Mucosa of rectum (tissue), 2 donors: ENCODE results near the gene LTA4H.

Experiments
- H3K27ac ChIP-seq, 2 donors: one replicate each; pipeline ENCODE4 v1.7.0; 2013; ENCODE audit warnings: inconsistent platforms in 2 of 2, low read depth in 2 of 2, low read length in 2 of 2
- H3K27me3 ChIP-seq, 2 donors: one replicate each; pipeline ENCODE4 v1.7.0; 2013; ENCODE audit warnings: low read length in 2 of 2; ENCODE audit not compliant: control insufficient read depth in 2 of 2, insufficient read depth in 2 of 2
- H3K36me3 ChIP-seq, 2 donors: one replicate each; pipeline ENCODE4 v1.7.0; 2013; ENCODE audit warnings: low read length in 2 of 2; ENCODE audit not compliant: control insufficient read depth in 2 of 2, insufficient read depth in 2 of 2
- H3K4me1 ChIP-seq, 2 donors: one replicate each; pipeline ENCODE4 v1.7.0; 2013; ENCODE audit warnings: low read length in 2 of 2, mild to moderate bottlenecking in 1 of 2; ENCODE audit not compliant: control insufficient read depth in 2 of 2, insufficient read depth in 2 of 2
- H3K4me3 ChIP-seq, 2 donors: one replicate each; pipeline ENCODE4 v1.7.0; 2013; ENCODE audit warnings: low read length in 2 of 2
- H3K9ac ChIP-seq, 2 donors: one replicate each; pipeline ENCODE4 v1.7.0; 2013; ENCODE audit warnings: low read length in 2 of 2, low read depth in 1 of 2, mild to moderate bottlenecking in 1 of 2
- H3K9me3 ChIP-seq, 2 donors: one replicate each; pipeline ENCODE4 v1.7.0; 2013; ENCODE audit warnings: low read length in 2 of 2; ENCODE audit not compliant: control insufficient read depth in 2 of 2
- donor health status: healthy.
- donor health status: Normal muscosa, but diverticular disease.

The LTA4H gene

DNA sequence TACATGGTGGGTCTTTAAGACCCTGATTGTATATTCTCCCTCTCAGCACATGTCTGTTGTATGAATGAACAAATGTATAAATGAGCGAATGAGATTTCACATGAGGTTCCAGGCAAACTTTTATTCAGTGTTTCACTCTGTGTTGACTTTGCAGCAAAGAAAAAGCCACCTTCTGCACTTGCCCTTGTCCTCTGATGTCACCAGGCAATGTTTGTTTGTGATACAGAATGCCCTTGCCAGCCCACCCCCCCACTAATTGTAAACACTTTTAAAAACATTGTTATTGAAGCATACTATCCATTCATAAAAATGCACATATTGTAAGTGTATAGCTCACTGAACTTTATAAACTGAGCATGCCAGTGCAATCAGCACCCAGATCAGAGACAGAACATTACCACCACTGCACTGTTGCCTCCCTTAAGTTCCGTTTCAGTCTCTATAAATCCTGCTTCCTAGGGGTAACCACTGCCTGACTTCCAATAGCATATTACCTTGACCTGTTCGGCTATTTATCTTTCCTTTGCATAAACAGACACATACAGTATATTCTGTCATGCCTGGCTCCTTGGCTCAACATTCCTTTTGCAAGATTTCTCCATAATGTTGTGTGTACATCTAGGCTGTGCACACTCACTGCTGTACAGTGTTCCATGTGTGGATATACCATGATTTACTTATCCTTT lies 11.3 kb upstream of the LTA4H start:
- H3K27ac ChIP-seq: peak overlapping the region; percentile 53 to 61

DNA sequence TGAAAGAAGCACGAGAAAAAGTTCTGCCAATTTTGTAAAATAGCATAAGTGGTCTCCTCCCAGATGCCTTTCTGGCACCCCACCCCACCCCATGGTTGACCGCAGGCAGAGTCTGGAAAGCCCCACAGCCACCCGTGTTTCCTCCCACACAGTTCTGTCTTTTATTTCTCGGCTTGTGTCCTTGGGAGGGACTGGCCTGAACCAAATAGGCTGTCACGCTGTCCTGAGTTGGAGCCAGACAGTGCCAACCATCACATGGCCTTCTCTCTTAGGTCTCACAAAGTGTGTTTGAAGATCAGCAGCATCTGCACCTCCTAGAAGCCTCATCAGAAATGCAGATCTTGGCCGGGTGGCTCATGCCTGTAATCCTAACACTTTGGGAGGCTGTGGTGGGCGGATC lies 10.2 kb upstream of the LTA4H start:
- Histone ChIP-seq H3K4me1 (peaks cover 18% of the 10 kb centered on the region in 2 donors), H3K9ac (no peak overlapping the region), H3K4me3 (no peak overlapping the region), H3K27me3 (no peaks in the 10 kb centered on the region), H3K36me3 (no peaks in the 10 kb centered on the region), H3K27ac (no peak overlapping the region), H3K9me3 (no peaks in the 10 kb centered on the region)

More for the DNA sequence above, 11.3 kb upstream of the LTA4H start:
- peak overlapping the region in 1 of 2 donors; percentile 16 for H3K4me3 ChIP-seq
- H3K9me3 ChIP-seq: no peaks in the 10 kb centered on the region
- H3K9ac ChIP-seq: no peak overlapping the region
- no peaks in the 10 kb centered on the region for H3K36me3 ChIP-seq
- peaks cover 18% of the 10 kb centered on the region in 2 donors for H3K4me1 ChIP-seq
- no peaks in the 10 kb centered on the region for H3K27me3 ChIP-seq

DNA sequence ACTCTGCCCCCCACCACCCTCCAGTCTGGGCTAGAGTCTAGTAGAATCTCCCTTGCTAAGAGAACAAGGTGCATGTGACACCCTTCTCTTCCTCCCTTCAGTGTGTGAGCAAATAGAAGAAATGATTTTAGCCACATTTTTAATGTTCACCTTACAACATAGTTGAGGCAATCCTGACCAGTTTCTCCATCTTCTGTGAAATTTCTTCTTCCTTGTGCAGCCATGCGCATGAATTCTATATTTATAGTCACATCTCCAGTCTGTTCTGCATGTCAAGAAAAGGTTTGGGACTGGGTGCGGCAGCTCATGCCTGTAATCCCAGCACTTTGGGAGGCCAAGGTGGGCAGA lies 9.5 kb upstream of the LTA4H start:
- H3K9me3 ChIP-seq: no peaks in the 10 kb centered on the region
- no peak overlapping the region for H3K9ac ChIP-seq
- peaks cover 18% of the 10 kb centered on the region in 2 donors for H3K4me1 ChIP-seq
- H3K36me3 ChIP-seq: no peaks in the 10 kb centered on the region
- no peaks in the 10 kb centered on the region for H3K27me3 ChIP-seq
- H3K4me3 ChIP-seq: no peak overlapping the region
- no peak overlapping the region for H3K27ac ChIP-seq

DNA sequence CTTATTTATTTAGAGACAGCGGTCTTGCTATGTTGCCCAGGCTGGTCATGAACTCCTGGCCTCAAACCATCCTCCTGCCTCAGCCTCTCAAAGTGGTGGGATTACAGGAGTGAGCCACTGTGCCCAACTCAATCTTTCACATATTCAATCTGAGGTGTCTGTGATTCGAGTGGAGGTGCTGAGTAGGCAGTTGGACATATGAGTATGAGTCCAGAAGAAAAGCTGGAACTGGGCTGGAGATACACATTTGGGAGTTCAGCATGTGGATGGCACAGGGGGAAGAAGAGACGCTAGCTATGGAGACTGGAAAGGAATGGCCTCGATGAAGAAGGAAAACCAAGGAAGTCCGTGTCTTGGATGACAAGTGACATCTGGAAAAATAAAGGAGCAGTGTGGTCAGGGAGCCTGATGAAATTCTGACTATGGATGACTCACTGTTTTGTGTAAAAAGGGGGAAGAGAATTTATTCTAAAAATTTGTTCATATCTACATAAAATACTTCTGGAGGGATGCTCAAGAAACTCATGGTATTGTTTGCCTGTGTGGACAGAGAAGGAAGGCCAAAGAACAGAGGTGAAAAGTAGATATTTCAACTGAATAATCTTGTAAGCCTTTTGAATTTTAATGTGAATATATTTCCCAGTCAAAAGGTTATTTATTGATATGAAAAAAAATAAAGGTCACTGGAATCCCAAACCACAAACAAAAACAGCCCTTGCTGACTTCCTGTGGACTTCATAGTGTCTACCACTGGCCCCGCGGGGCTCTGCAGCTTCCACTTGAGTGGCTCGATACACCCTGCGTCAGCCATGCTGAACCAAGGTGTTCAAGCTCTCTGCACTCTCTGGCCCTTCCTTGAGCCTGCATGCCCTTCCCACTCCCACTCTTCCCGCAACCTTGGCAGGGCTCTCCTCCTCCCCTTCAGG lies 8.9 kb upstream of the LTA4H start:
- Histone ChIP-seq H3K4me3 (no peak overlapping the region), H3K27ac (no peak overlapping the region), H3K27me3 (no peaks in the 10 kb centered on the region), H3K9ac (no peak overlapping the region), H3K9me3 (no peaks in the 10 kb centered on the region), H3K36me3 (no peaks in the 10 kb centered on the region), H3K4me1 (peaks cover 18% of the 10 kb centered on the region in 2 donors)

DNA sequence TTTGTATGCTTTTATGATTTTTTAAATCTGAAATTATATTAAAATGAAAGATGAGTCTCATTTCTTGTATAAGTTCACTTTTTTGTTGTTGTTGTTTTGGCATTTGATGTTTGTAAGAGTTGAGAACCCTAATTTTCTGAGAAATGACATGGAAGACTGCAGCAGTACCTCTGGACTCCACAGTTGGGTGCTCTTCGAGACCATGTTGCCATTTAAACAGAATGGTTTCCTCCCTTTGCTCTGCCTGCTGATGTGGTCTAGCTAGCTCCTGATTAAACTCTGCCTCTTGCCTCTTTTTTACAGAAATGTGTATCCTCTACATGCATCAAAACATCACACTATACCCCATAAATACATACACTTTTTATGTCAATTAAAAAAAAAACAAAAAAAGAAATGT lies 5.8 kb upstream of the LTA4H start:
- H3K9ac ChIP-seq: no peak overlapping the region
- H3K9me3 ChIP-seq: no peaks in the 10 kb centered on the region
- H3K36me3 ChIP-seq: no peaks in the 10 kb centered on the region
- H3K27ac ChIP-seq: no peak overlapping the region
- H3K4me1 ChIP-seq: peaks cover 0 to 3% of the 10 kb centered on the region in 2 donors
- no peak overlapping the region for H3K4me3 ChIP-seq
- no peaks in the 10 kb centered on the region for H3K27me3 ChIP-seq

DNA sequence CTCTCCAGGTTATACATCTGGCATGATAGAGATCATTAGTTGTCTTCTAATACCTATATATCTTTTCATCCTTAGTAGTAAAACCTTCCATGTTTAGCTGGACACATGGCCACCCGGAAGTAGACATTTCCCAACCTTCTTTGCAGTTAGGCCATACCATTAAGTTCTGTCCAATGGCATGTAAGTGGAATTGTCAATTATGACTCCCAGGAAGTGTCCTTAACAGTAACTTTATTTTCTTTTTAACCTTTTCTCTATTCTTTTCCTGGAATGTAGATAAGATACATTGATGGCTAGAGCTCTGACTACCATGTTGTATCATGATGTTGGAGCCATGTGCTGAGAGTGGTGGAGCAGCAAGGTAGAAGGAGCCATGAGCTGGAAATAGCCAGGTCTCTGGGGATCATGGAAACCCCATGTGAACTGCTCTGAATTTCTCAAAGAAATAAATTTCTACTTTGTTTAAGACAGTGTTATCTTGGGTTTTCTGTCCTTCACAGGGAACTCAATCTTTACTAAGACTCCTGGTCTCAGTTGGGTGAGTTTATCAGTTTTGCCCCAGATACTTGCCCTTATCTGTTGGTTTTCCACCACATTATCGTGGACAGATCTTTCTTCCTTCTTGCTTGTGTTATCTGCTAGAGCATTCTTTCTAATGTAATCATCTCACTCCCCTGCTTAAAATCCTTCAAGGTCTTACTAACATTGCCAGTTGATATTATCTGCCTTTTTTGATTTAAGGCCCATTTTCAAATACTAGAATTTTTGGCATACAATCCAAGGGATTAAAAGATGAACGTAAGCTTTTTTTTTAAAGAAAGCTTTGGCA lies 5.1 kb upstream of the LTA4H start:
- H3K36me3 ChIP-seq: no peaks in the 10 kb centered on the region
- peaks cover 0 to 3% of the 10 kb centered on the region in 2 donors for H3K4me1 ChIP-seq
- no peak overlapping the region for H3K27ac ChIP-seq
- H3K9me3 ChIP-seq: no peaks in the 10 kb centered on the region
- H3K9ac ChIP-seq: no peak overlapping the region
- H3K4me3 ChIP-seq: no peak overlapping the region
- H3K27me3 ChIP-seq: no peaks in the 10 kb centered on the region

DNA sequence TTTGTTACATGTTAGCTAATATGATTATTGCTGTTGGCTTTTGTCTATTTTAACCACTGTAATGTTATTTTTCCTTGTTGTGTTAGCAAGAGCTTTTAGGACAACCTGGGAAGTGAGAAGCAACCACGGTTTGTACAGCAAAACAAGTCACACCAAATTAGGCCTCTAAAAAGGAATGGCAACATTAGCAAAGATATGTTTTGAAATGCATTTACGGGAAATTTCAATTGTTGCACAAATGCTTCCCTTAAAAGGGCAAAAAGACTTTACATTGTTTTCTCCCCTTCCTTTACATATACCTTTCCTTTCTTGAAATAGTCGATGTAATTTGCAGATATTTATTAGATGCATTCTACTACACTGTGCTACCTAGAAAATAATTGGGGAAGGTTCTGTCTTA lies 4.1 kb upstream of the LTA4H start:
- H3K4me1 ChIP-seq: peaks cover 3 to 4% of the 10 kb centered on the region in 2 donors
- no peak overlapping the region for H3K27ac ChIP-seq
- H3K4me3 ChIP-seq: no peak overlapping the region
- H3K9ac ChIP-seq: no peak overlapping the region
- no peaks in the 10 kb centered on the region for H3K27me3 ChIP-seq
- H3K36me3 ChIP-seq: no peaks in the 10 kb centered on the region
- no peaks in the 10 kb centered on the region for H3K9me3 ChIP-seq

DNA sequence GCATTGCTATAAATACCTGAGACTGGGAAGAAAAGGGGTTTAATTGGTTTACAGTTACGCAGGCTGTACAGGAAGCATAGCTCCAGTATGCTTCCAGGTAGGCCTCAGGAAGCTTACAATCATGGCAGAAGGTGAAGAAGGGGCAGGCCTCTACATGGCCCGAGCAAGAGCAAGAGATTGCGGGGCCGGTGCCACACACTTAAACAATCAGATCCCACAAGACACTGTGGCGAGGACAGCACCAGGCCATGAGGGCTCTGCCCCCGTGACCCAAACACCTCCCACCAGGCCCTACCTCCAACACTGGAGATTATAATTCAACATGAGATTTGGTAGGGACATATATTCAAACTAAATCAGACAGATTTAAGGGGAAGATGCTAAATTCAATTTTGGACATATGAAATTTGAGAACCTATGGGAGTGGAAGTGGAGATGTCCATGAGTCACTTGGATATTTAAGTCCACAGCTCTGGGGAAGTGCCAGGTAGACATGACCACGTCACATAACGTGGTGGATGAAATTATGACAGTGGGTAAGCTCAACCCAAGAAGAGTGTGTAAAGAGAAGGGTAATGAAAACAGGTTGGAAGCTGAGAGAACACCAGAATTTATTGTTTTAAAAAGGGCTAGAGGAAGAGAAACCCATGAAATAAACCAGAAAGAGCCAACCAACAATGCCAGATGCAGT lies 1.5 kb upstream of the LTA4H start:
- Histone ChIP-seq H3K4me1 (peaks cover 11 to 12% of the 10 kb centered on the region in 2 donors), H3K27me3 (no peaks in the 10 kb centered on the region), H3K9ac (no peak overlapping the region), H3K27ac (no peak overlapping the region), H3K36me3 (no peaks in the 10 kb centered on the region), H3K9me3 (no peaks in the 10 kb centered on the region), H3K4me3 (no peak overlapping the region)

DNA sequence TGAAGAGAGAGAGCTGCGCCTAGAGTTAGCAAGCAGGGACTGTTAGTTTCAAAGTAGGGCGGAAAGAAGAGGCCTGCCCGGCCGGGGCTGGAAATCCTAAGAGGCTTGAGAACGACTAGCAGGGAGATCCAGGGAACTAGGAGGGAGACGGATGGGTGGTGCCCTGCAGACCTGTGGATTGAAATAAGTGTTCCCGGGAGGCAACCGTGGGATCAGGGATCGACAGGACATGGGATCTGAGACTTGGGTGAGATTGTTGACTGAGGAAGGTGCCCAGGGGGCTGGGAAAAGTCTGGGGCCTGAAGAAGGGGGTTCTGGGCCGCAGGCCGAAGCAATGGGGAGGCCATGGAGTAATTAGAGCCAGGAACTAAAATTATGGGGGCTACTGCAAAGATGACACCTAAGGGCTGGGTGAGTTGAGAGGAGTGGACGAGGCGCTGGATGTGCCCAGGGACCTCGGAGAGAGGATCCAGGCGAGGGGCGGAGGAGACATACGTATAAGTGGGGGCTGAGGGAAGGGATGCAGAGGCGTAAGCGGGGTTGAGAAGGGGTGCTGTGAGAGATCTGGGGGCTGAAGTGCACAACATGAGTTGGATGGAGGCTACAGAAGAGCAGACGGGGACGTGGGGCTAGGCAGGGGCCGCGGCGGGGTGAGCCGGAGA lies 635 bp downstream of the LTA4H start:
- no peaks in the 10 kb centered on the region for H3K36me3 ChIP-seq
- H3K27me3 ChIP-seq: no peaks in the 10 kb centered on the region

More for the DNA sequence above, 635 bp downstream of the LTA4H start:
- no peaks in the 10 kb centered on the region for H3K9me3 ChIP-seq
- H3K4me3 ChIP-seq: peak overlapping the region; percentile 92 to 97
- H3K9ac ChIP-seq: peak overlapping the region; percentile 75 to 87
- H3K4me1 ChIP-seq: peaks cover 11 to 12% of the 10 kb centered on the region in 2 donors
- H3K27ac ChIP-seq: peak overlapping the region; percentile 68 to 87
